ENCODE data around the gene SPAG7. TPM values are rescaled to one million over a fixed set of nuclear protein-coding genes. Genes with fewer than 3 reads are reported as not detected.

SPAG7 gene
- total and polyA plus RNA-seq, 5 donors from 2014 or later = 52.5 to 130 (median 106) TPM

DNA sequence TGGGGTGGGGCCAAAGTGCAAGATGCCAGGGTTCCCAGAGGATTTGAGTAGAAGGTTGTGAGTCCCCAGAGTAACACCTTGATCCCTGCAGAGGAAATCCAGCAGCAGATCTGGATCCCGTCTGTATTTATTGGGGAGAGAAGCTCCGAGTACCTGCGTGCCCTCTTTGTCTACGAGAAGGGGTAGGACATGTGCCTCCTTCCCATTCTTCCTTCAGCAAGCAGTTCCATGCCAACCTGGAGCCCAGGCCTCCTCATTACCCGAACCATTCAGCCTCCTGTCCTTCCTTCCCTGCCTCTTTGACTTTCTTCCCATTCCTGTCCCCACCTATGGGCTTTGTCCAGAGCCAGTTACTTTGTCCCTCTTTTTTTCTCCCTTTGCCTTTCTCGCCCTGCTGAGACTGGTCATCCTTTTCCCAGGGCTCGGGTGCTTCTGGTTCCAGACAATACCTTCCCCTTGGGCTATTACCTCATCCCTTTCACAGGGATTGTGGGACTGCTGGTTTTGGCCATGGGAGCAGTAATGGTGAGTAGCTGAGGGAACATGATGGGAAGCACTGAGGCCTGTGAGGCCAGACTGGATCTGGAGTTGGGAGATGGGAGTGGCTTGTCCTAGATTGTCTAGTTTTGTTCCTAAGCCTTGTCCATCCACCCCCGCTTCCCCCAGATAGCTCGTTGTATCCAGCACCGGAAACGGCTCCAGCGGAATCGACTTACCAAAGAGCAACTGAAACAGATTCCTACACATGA is 24.7 kb downstream of the SPAG7 start:
- H3K4me1 ChIP-seq (ENCODE audit: control insufficient read depth, insufficient read depth, low read length, poor library complexity, severe bottlenecking) = peaks cover 85% of the 10 kb centered on the region
- Mint-ChIP-seq H3K27me3 (no peaks in the 10 kb centered on the region), H3K9me3 (peaks cover 0 to 3% (median 0%) of the 10 kb centered on the region in 7 donors), H3K27ac (peak overlapping the region; percentile 67 to 97 (median 90)), H3K4me3 (peak overlapping the region; percentile 95 to 99 (median 98)), H3K4me1 (peaks cover 0 to 81% (median 57%) of the 10 kb centered on the region in 4 donors), H3K36me3 (peaks cover 39% of the 10 kb centered on the region)
- H3K36me3 ChIP-seq (ENCODE audit: control insufficient read depth, insufficient read depth, low read length) = peaks cover 40% of the 10 kb centered on the region
- no peaks in the 10 kb centered on the region for H3K9me3 ChIP-seq (ENCODE audit: control insufficient read depth in 2 of 2, low read length in 2 of 2)
- DNase-seq = no peak
- peak overlapping the region; percentile 97 for H3K27ac ChIP-seq (ENCODE audit: insufficient read depth, low read length, poor library complexity, severe bottlenecking)
- no peaks in the 10 kb centered on the region for H3K27me3 ChIP-seq (ENCODE audit: control insufficient read depth, insufficient read depth, low read length)
- peak overlapping the region; percentile 96 for H3K4me3 ChIP-seq (ENCODE audit: low read depth, low read length)
- ATAC-seq (ENCODE audit: low read depth in 2 of 2) = no peak

DNA sequence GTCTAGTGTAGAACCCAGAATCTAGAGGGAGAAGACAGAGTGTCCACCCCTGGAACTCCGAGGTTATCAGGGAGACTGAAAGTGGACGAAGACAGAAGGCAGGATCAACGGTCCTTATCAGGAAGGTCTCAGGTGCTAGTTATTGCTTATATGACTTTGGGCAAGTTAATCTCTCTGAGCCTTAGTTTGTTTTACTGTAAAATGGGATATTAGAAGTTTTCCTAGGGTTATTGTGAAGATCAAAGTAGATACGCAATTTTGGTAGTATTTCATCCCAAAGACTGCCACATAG is 26.4 kb downstream of the SPAG7 start:
- Histone ChIP-seq H3K36me3 (ENCODE audit: control insufficient read depth, insufficient read depth, low read length) (peaks cover 37% of the 10 kb centered on the region), H3K4me1 (ENCODE audit: control insufficient read depth, insufficient read depth, low read length, poor library complexity, severe bottlenecking) (peaks cover 75% of the 10 kb centered on the region), H3K4me3 (ENCODE audit: low read depth, low read length) (peak overlapping the region; percentile 92), H3K9me3 (ENCODE audit: control insufficient read depth in 2 of 2, low read length in 2 of 2) (no peaks in the 10 kb centered on the region), H3K27ac (ENCODE audit: insufficient read depth, low read length, poor library complexity, severe bottlenecking) (peak overlapping the region; percentile 94), H3K27me3 (ENCODE audit: control insufficient read depth, insufficient read depth, low read length) (no peaks in the 10 kb centered on the region)
- H3K9me3 Mint-ChIP-seq = peaks cover 0 to 1% (median 0%) of the 10 kb centered on the region in 7 donors
- no peaks in the 10 kb centered on the region for H3K27me3 Mint-ChIP-seq
- H3K4me3 Mint-ChIP-seq = peak overlapping the region; percentile 95 to 99 (median 97)
- H3K27ac Mint-ChIP-seq = peak overlapping the region; percentile 97 to 99 (median 97)
- peaks cover 0 to 84% (median 53%) of the 10 kb centered on the region in 4 donors for H3K4me1 Mint-ChIP-seq
- no peak for ATAC-seq (ENCODE audit: low read depth in 2 of 2)
- DNase-seq = no peak
- H3K36me3 Mint-ChIP-seq = peaks cover 31% of the 10 kb centered on the region

DNA sequence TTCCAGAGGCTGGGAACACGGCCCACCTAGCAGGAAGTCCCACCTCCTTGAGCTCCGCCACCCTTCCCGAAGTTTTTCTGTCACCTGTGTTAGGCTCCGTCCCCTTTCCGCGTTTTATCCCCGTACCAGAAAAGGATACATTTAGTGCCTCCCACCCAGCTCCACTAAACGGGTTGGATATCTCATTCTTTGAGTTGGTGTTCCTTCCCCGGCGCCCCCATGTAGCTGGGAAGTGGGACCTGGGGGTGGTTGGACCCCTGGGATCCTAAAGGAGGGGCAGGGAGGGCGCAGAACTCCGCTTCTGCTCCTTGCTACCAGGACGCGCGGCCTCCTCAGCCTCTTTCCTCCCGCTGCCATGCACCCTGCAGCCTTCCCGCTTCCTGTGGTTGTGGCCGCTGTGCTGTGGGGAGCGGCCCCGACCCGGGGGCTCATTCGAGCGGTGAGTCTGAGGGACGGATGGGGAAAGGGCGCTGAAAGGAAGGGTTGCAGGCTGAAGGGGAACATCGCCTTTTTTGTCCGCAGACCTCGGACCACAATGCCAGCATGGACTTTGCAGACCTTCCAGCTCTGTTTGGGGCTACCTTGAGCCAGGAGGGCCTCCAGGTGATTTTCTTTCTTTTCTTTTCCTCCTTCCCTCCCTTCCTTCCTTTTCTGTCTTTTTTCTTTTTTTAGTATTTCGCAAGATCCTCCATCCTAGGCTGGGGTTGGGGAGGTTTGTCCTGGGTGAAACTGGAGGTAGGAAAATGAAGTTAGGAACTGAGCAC is 26.9 kb downstream of the SPAG7 start:
- Histone ChIP-seq H3K4me3 (ENCODE audit: low read depth, low read length) (peak overlapping the region; percentile 92), H3K4me1 (ENCODE audit: control insufficient read depth, insufficient read depth, low read length, poor library complexity, severe bottlenecking) (peaks cover 70% of the 10 kb centered on the region), H3K9me3 (ENCODE audit: control insufficient read depth in 2 of 2, low read length in 2 of 2) (no peaks in the 10 kb centered on the region), H3K36me3 (ENCODE audit: control insufficient read depth, insufficient read depth, low read length) (peaks cover 32% of the 10 kb centered on the region), H3K27me3 (ENCODE audit: control insufficient read depth, insufficient read depth, low read length) (no peaks in the 10 kb centered on the region), H3K27ac (ENCODE audit: insufficient read depth, low read length, poor library complexity, severe bottlenecking) (peak overlapping the region; percentile 94)
- peak overlapping the region; percentile 97 to 99 (median 97) for H3K27ac Mint-ChIP-seq
- H3K27me3 Mint-ChIP-seq = no peaks in the 10 kb centered on the region
- H3K36me3 Mint-ChIP-seq = peaks cover 32% of the 10 kb centered on the region
- peak overlapping the region; percentile 95 to 99 (median 97) for H3K4me3 Mint-ChIP-seq
- DNase-seq = peak in 2 of 3 donors; percentile 35 to 56
- peaks cover 0 to 1% (median 0%) of the 10 kb centered on the region in 7 donors for H3K9me3 Mint-ChIP-seq
- peaks cover 0 to 83% (median 53%) of the 10 kb centered on the region in 4 donors for H3K4me1 Mint-ChIP-seq
- ATAC-seq (ENCODE audit: low read depth in 2 of 2) = no peak

DNA sequence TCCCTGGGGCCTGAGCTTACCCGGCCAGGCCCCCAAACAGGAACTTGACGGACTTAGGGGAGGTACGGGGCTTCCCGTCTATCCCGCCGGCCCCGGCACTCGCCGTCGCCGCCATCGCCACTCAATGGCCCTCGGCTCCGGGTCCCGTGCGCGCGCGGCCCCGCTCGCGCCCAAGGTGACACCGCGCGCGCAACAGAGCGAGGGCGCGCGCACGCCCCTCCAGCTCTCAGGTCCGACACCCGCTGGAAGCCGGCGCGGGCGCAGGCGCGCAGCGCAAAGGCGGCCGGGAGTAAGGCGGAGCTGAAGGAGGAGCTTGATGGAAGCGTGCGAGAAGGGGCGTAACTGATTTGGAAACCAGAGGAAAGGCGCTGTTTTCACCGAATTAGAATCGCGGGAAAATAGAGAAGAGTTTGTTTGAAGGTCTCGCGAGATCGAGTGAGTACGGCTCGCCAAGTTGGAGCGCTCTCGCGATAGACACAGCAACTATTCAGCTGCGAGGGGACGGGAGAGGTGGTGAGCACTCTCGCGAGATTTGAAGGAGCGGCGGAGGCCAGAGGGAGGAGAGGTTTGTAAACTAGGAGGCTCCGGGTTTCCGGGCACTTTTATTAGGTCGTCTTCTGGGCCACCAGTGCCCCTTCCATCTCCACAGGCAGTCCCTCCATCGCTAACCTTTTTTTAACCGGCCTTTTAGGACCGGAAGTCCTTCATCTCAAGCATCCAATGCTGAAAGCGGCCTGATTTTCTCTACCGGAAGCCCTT is 27.6 kb downstream of the SPAG7 start, which contains the start of the genes RNF167 and SLC25A11:
RNF167 (plus strand) TSS at position 473 of the 759 bp plus-strand sequence. CDS start 642 bp downstream, outside the sequence.
SLC25A11 (minus strand) TSS at position 251 of the 759 bp plus-strand sequence; CDS start at position 115, 136 bp downstream.
- Histone ChIP-seq H3K4me1 (ENCODE audit: control insufficient read depth, insufficient read depth, low read length, poor library complexity, severe bottlenecking) (peaks cover 62% of the 10 kb centered on the region), H3K36me3 (ENCODE audit: control insufficient read depth, insufficient read depth, low read length) (peaks cover 26% of the 10 kb centered on the region), H3K27ac (ENCODE audit: insufficient read depth, low read length, poor library complexity, severe bottlenecking) (peak within 1 kb of the TSS; percentile 94), H3K9me3 (ENCODE audit: control insufficient read depth in 2 of 2, low read length in 2 of 2) (no peaks in the 10 kb centered on the region), H3K27me3 (ENCODE audit: control insufficient read depth, insufficient read depth, low read length) (no peaks in the 10 kb centered on the region), H3K4me3 (ENCODE audit: low read depth, low read length) (peak within 1 kb of the TSS; percentile 92)
- Mint-ChIP-seq H3K4me1 (peaks cover 0 to 78% (median 46%) of the 10 kb centered on the region in 4 donors), H3K27me3 (no peaks in the 10 kb centered on the region), H3K36me3 (peaks cover 24% of the 10 kb centered on the region), H3K4me3 (peak within 1 kb of the TSS; percentile 95 to 99 (median 97)), H3K9me3 (peaks cover 0 to 1% (median 0%) of the 10 kb centered on the region in 7 donors), H3K27ac (peak within 1 kb of the TSS; percentile 97 to 99 (median 97))
- DNase-seq (peak; percentile 95 to 100 (median 99)), ATAC-seq (ENCODE audit: low read depth in 2 of 2) (peak; percentile 83 to 85)

DNA sequence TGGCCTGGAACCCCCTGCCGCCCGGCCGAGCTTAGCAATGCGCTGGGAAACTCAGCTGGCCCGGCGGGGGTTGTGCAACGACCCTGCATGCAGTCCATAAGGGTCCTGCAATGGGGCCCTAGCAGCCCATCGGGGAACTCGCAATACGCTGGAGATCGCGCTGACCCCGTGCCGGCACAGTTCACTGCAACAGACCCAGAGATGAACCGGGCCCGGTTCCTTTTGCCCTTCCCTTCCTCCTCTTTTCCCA is 28.1 kb downstream of the SPAG7 start:
- Histone ChIP-seq H3K9me3 (ENCODE audit: control insufficient read depth in 2 of 2, low read length in 2 of 2) (no peaks in the 10 kb centered on the region), H3K4me1 (ENCODE audit: control insufficient read depth, insufficient read depth, low read length, poor library complexity, severe bottlenecking) (peaks cover 58% of the 10 kb centered on the region), H3K4me3 (ENCODE audit: low read depth, low read length) (peak overlapping the region; percentile 65), H3K27me3 (ENCODE audit: control insufficient read depth, insufficient read depth, low read length) (no peaks in the 10 kb centered on the region), H3K27ac (ENCODE audit: insufficient read depth, low read length, poor library complexity, severe bottlenecking) (peak overlapping the region; percentile 82), H3K36me3 (ENCODE audit: control insufficient read depth, insufficient read depth, low read length) (peaks cover 22% of the 10 kb centered on the region)
- Mint-ChIP-seq H3K9me3 (peaks cover 0 to 1% (median 0%) of the 10 kb centered on the region in 7 donors), H3K4me3 (peak overlapping the region; percentile 95 to 99 (median 97)), H3K36me3 (peaks cover 22% of the 10 kb centered on the region), H3K27me3 (no peaks in the 10 kb centered on the region), H3K4me1 (peaks cover 0 to 76% (median 43%) of the 10 kb centered on the region in 4 donors), H3K27ac (peak overlapping the region; percentile 74 to 97 (median 97))
- DNase-seq (no peak), ATAC-seq (ENCODE audit: low read depth in 2 of 2) (no peak)

DNA sequence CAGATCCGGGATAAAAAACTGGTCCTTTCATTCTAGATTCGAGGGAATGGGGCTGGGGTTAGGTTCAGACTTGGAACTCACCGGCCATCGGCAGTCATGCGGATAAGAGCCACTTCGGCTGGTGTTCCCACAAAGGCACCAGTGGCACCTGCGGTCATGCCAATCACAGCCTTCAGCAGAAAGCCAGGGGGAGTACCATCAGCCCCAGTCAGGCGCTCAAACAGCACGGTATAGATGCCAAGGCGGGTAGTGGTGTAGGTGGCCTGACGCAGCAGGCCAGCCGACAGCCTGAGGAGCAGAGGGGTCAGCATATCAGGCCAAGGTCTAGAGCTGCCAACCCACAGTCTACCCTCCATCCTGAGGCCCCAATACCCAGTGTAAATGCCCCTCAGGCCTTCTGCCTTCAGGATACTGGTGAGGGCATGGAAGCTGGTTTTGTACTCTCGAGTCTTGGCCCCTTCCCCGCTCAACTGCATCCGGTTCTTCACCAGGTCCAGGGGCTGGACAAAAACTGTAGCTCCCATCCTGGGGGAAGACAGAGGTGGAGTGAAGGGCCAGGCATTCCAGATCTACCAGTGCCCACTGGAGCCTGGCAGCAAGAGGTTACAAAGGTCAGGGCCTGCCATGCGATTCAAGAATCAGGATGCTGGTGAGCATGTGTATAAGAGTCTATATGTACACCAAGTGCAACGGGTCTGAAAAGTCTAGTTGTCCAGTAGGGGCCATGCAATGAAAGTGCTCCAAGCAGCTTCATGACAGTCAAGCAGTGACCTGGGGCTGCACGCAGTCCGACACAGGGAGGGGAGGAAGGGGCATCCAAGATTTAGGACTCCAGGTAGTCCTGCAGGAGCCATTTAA is 28.7 kb downstream of the SPAG7 start:
- Mint-ChIP-seq H3K27me3 (no peaks in the 10 kb centered on the region), H3K4me1 (peaks cover 0 to 76% (median 42%) of the 10 kb centered on the region in 4 donors), H3K36me3 (peaks cover 19% of the 10 kb centered on the region), H3K27ac (peak overlapping the region; percentile 74 to 97 (median 97)), H3K4me3 (peak overlapping the region; percentile 95 to 99 (median 97)), H3K9me3 (no peaks in the 10 kb centered on the region)
- peak overlapping the region; percentile 82 for H3K27ac ChIP-seq (ENCODE audit: insufficient read depth, low read length, poor library complexity, severe bottlenecking)
- H3K4me3 ChIP-seq (ENCODE audit: low read depth, low read length) = peak overlapping the region; percentile 65
- no peaks in the 10 kb centered on the region for H3K9me3 ChIP-seq (ENCODE audit: control insufficient read depth in 2 of 2, low read length in 2 of 2)
- ATAC-seq (ENCODE audit: low read depth in 2 of 2) = no peak
- H3K4me1 ChIP-seq (ENCODE audit: control insufficient read depth, insufficient read depth, low read length, poor library complexity, severe bottlenecking) = peaks cover 58% of the 10 kb centered on the region
- H3K27me3 ChIP-seq (ENCODE audit: control insufficient read depth, insufficient read depth, low read length) = no peaks in the 10 kb centered on the region
- H3K36me3 ChIP-seq (ENCODE audit: control insufficient read depth, insufficient read depth, low read length) = peaks cover 22% of the 10 kb centered on the region
- DNase-seq = peak in 1 of 3 donors; percentile 34
